ENCODE data around the gene TRIM44. TPM values are rescaled to one million over a fixed set of nuclear protein-coding genes. Genes with fewer than 3 reads are reported as not detected.

Gene TRIM44
- total RNA-seq, 4 donors from 2014 or later, result 35.6 to 70.6 (median 43.2) TPM

GRCh38 chr11:35803115-35803514 lies 140.5 kb downstream of the TRIM44 start:
- ATAC-seq, result no peak
- H3K4me3 ChIP-seq, result no peak overlapping the region
- no peaks in the 10 kb centered on the region for H3K9me3 ChIP-seq
- 62 to 67% methylated on average over 3 of the region's 3 CpGs for WGBS, 2 donors (ENCODE audit: low coverage in 1 of 2)
- H3K27me3 ChIP-seq, result no peaks in the 10 kb centered on the region
- peaks cover 0 to 26% (median 0%) of the 10 kb centered on the region in 3 donors for H3K4me1 ChIP-seq
- H3K36me3 ChIP-seq, result peaks cover 0 to 13% of the 10 kb centered on the region in 2 donors
- no peak overlapping the region for H3K27ac ChIP-seq
- no peak for TF ChIP-seq POLR2AphosphoS5 (IDR thresholded peaks at IDR 0.05)
- TF ChIP-seq POLR2A (IDR thresholded peaks at IDR 0.05), result no peak
- TF ChIP-seq CTCF (IDR thresholded peaks at IDR 0.05), result no peak
- TF ChIP-seq EP300 (IDR thresholded peaks at IDR 0.05), result no peak

- H3K4me3 ChIP-seq, result no peak overlapping the region
- no peaks in the 10 kb centered on the region for H3K27me3 ChIP-seq
- ATAC-seq, result no peak
- 39% methylated on average over 3 of the region's 3 CpGs; no CpG with 5 or more reads in 1 of the 2 donors for whole genome bisulfite sequencing, 2 donors (ENCODE audit: low coverage in 1 of 2)
- TF ChIP-seq EP300 (IDR thresholded peaks at IDR 0.05), result no peak
- no peak for TF ChIP-seq POLR2AphosphoS5 (IDR thresholded peaks at IDR 0.05)
- no peak for TF ChIP-seq POLR2A (IDR thresholded peaks at IDR 0.05)
- TF ChIP-seq CTCF (IDR thresholded peaks at IDR 0.05), result no peak
- peaks cover 0 to 23% of the 10 kb centered on the region in 2 donors for H3K36me3 ChIP-seq
- no peak overlapping the region for H3K27ac ChIP-seq
- H3K4me1 ChIP-seq, result peaks cover 0 to 26% (median 0%) of the 10 kb centered on the region in 3 donors
- no peaks in the 10 kb centered on the region for H3K9me3 ChIP-seq
Measured at GRCh38 chr11:35804451-35805040, 142.0 kb downstream of the TRIM44 start.

GRCh38 chr11:35809561-35809960 lies 147.0 kb downstream of the TRIM44 start:
- no peak overlapping the region for H3K4me3 ChIP-seq
- ATAC-seq, result no peak
- peaks cover 0 to 25% of the 10 kb centered on the region in 2 donors for H3K36me3 ChIP-seq
- WGBS, 2 donors (ENCODE audit: low coverage in 1 of 2), result 67 to 69% methylated on average over 3 to 4 of the region's 4 CpGs
- no peaks in the 10 kb centered on the region for H3K27me3 ChIP-seq
- H3K27ac ChIP-seq, result no peak overlapping the region
- peaks cover 0 to 36% (median 0%) of the 10 kb centered on the region in 3 donors for H3K4me1 ChIP-seq
- no peak for TF ChIP-seq CTCF (IDR thresholded peaks at IDR 0.05)
- TF ChIP-seq EP300 (IDR thresholded peaks at IDR 0.05), result no peak
- no peak for TF ChIP-seq POLR2AphosphoS5 (IDR thresholded peaks at IDR 0.05)
- TF ChIP-seq POLR2A (IDR thresholded peaks at IDR 0.05), result no peak
- no peaks in the 10 kb centered on the region for H3K9me3 ChIP-seq

- Histone ChIP-seq H3K27ac (no peak overlapping the region), H3K36me3 (peaks cover 0 to 25% of the 10 kb centered on the region in 2 donors), H3K4me3 (no peak overlapping the region), H3K27me3 (no peaks in the 10 kb centered on the region), H3K4me1 (peaks cover 0 to 34% (median 0%) of the 10 kb centered on the region in 3 donors), H3K9me3 (no peaks in the 10 kb centered on the region)
- 0 to 50% methylated on average over 1 to 2 of the region's 2 CpGs for WGBS, 2 donors (ENCODE audit: low coverage in 1 of 2)
- no peak for TF ChIP-seq POLR2AphosphoS5 (IDR thresholded peaks at IDR 0.05)
- no peak for TF ChIP-seq CTCF (IDR thresholded peaks at IDR 0.05)
- TF ChIP-seq POLR2A (IDR thresholded peaks at IDR 0.05), result no peak
- no peak for TF ChIP-seq EP300 (IDR thresholded peaks at IDR 0.05)
- ATAC-seq, result no peak
Measured at GRCh38 chr11:35810045-35810645, 147.6 kb downstream of the TRIM44 start.

- Histone ChIP-seq H3K4me1 (peaks cover 0 to 37% (median 0%) of the 10 kb centered on the region in 3 donors), H3K9me3 (no peaks in the 10 kb centered on the region), H3K27ac (no peak overlapping the region), H3K4me3 (no peak overlapping the region), H3K27me3 (no peaks in the 10 kb centered on the region), H3K36me3 (peaks cover 0 to 18% of the 10 kb centered on the region in 2 donors)
- WGBS, 2 donors (ENCODE audit: low coverage in 1 of 2), result 91 to 100% methylated on average over 1 to 2 of the region's 2 CpGs
- TF ChIP-seq CTCF (IDR thresholded peaks at IDR 0.05) (no peak), POLR2A (IDR thresholded peaks at IDR 0.05) (no peak), POLR2AphosphoS5 (IDR thresholded peaks at IDR 0.05) (no peak), EP300 (IDR thresholded peaks at IDR 0.05) (no peak)
- no peak for ATAC-seq
Measured at GRCh38 chr11:35811783-35812182, 149.2 kb downstream of the TRIM44 start.
